Brain microvascular endothelial cell (primary cell): ENCODE results near the gene RXRA.
A peak's percentile ranks its signal among the peaks of the same experiment; 100 is the strongest.

Experiments used
- DNase-seq: peaks from one replicate; pipeline ENCODE4 v3.0.0-alpha.2; 2020
- H3K27ac ChIP-seq: fragments of 250-450 bp; sonication (Bioruptor Pico); 2 replicates; pipeline ENCODE4 v1.5.1; 2020; ENCODE audit warnings: mild to moderate bottlenecking, moderate library complexity
- H3K27me3 ChIP-seq: fragments of 250-450 bp; sonication (Bioruptor Pico); replicated peaks from 2 replicates; pipeline ENCODE4 v1.5.1; 2020; ENCODE audit warnings: mild to moderate bottlenecking
- H3K36me3 ChIP-seq: fragments of 250-450 bp; sonication (Bioruptor Pico); replicated peaks from 2 replicates; pipeline ENCODE4 v1.5.1; 2020; ENCODE audit warnings: mild to moderate bottlenecking
- H3K4me3 ChIP-seq: 2 replicates; pipeline ENCODE4 v1.5.1; 2011; ENCODE audit warnings: low read depth, mild to moderate bottlenecking, control low read depth, low read length, moderate library complexity
- CTCF ChIP-seq: IDR thresholded peaks from 2 replicates; pipeline ENCODE4 v1.5.1; 2011; ENCODE audit warnings: low read depth, mild to moderate bottlenecking, moderate library complexity, low read length, control low read depth, inconsistent platforms; ENCODE audit errors: missing control alignments
- in situ Hi-C: cut with HindIII; loops from 2 replicates; pipeline ENCODE4 v1.10.0; 2017; ENCODE audit warnings: low sequenced_read_pairs, low pct_ligation_motif_present

RXRA gene

GRCh38 chr9:134323741-134324358 is 2.4 kb upstream of the RXRA start:
- DNase-seq, result no peak
- in situ Hi-C loops, result no loop called here
- H3K4me3 ChIP-seq, result no peak overlapping the region
- no peak overlapping the region for H3K27ac ChIP-seq
- no peaks in the 10 kb centered on the region for H3K36me3 ChIP-seq
- TF ChIP-seq CTCF, result no peak
- H3K27me3 ChIP-seq, result no peaks in the 10 kb centered on the region

- DNase-seq, result peak; percentile 54
- H3K27me3 ChIP-seq, result no peaks in the 10 kb centered on the region
- no peak overlapping the region for H3K27ac ChIP-seq
- TF ChIP-seq CTCF, result no peak
- H3K4me3 ChIP-seq, result no peak overlapping the region
- in situ Hi-C loops, result no loop called here
- H3K36me3 ChIP-seq, result no peaks in the 10 kb centered on the region
Measured at GRCh38 chr9:134324359-134325095, 1.7 kb upstream of the RXRA start.

- no peak for TF ChIP-seq CTCF
- Histone ChIP-seq H3K27me3 (no peaks in the 10 kb centered on the region), H3K36me3 (no peaks in the 10 kb centered on the region), H3K4me3 (peak overlapping the region; percentile 68), H3K27ac (peak overlapping the region; percentile 75)
- no peak for DNase-seq
- in situ Hi-C loops, result no loop called here
Measured at GRCh38 chr9:134325096-134325812, 1.0 kb upstream of the RXRA start.

GRCh38 chr9:134326724-134327601 is 708 bp downstream of the RXRA start:
- in situ Hi-C loops, result no loop called here
- H3K4me3 ChIP-seq, result peak overlapping the region; percentile 59
- no peak for DNase-seq
- TF ChIP-seq CTCF, result no peak
- no peaks in the 10 kb centered on the region for H3K36me3 ChIP-seq
- H3K27me3 ChIP-seq, result no peaks in the 10 kb centered on the region
- no peak overlapping the region for H3K27ac ChIP-seq

- in situ Hi-C loops, result no loop called here
- no peak overlapping the region for H3K27ac ChIP-seq
- no peak for DNase-seq
Measured at GRCh38 chr9:134327671-134328231, 1.5 kb downstream of the RXRA start.

More at GRCh38 chr9:134327671-134328231, 1.5 kb downstream of the RXRA start:
- Histone ChIP-seq H3K4me3 (peak overlapping the region; percentile 59), H3K27me3 (no peaks in the 10 kb centered on the region), H3K36me3 (no peaks in the 10 kb centered on the region)
- TF ChIP-seq CTCF, result no peak
